VCaP (cell line): Measurements from ENCODE around the gene PCARE.
"Not testable (repeated sequence)": the region's sequence is repeated elsewhere in the genome, so short reads cannot be mapped to it uniquely, and the experiment has no call there.

ENCODE experiments used
- H3K27ac ChIP-seq: fragments of 450-650 bp; 2 replicates; pipeline ENCODE4 v1.5.1; 2017
- CTCF ChIP-seq: fragments of 450-650 bp; conservative IDR thresholded peaks from 2 replicates; pipeline ENCODE4 v1.5.1; 2017; ENCODE audit warnings: mild to moderate bottlenecking, moderate library complexity

PCARE gene

GRCh38 chr2:29108225-29108624 lies 33.9 kb upstream of the PCARE start:
- H3K27ac ChIP-seq = no peak overlapping the region
- no peak for TF ChIP-seq CTCF

GRCh38 chr2:29107547-29107946 lies 33.2 kb upstream of the PCARE start:
- H3K27ac ChIP-seq = not testable (repeated sequence)

GRCh38 chr2:29106980-29107388 lies 32.7 kb upstream of the PCARE start:
- no peak overlapping the region for H3K27ac ChIP-seq

GRCh38 chr2:29106256-29106655 lies 31.9 kb upstream of the PCARE start:
- H3K27ac ChIP-seq = no peak overlapping the region
- no peak for TF ChIP-seq CTCF

More at GRCh38 chr2:29106980-29107388, 32.7 kb upstream of the PCARE start:
- no peak for TF ChIP-seq CTCF

GRCh38 chr2:29105375-29105774 lies 31.1 kb upstream of the PCARE start:
- no peak overlapping the region for H3K27ac ChIP-seq
- no peak for TF ChIP-seq CTCF

- no peak for TF ChIP-seq CTCF
- H3K27ac ChIP-seq = no peak overlapping the region
Observed at GRCh38 chr2:29104688-29105087, 30.4 kb upstream of the PCARE start.

- no peak overlapping the region for H3K27ac ChIP-seq
Observed at GRCh38 chr2:29100564-29100963, 26.2 kb upstream of the PCARE start.

GRCh38 chr2:29097569-29097968 lies 23.2 kb upstream of the PCARE start:
- H3K27ac ChIP-seq = no peak overlapping the region

More at GRCh38 chr2:29100564-29100963, 26.2 kb upstream of the PCARE start:
- no peak for TF ChIP-seq CTCF

More at GRCh38 chr2:29097569-29097968, 23.2 kb upstream of the PCARE start:
- TF ChIP-seq CTCF = no peak
